ENCODE data around the gene FBRS.
"Not testable (repeated sequence)": the region's sequence is repeated elsewhere in the genome, so short reads cannot be mapped to it uniquely, and the experiment has no call there.

FBRS gene

DNA sequence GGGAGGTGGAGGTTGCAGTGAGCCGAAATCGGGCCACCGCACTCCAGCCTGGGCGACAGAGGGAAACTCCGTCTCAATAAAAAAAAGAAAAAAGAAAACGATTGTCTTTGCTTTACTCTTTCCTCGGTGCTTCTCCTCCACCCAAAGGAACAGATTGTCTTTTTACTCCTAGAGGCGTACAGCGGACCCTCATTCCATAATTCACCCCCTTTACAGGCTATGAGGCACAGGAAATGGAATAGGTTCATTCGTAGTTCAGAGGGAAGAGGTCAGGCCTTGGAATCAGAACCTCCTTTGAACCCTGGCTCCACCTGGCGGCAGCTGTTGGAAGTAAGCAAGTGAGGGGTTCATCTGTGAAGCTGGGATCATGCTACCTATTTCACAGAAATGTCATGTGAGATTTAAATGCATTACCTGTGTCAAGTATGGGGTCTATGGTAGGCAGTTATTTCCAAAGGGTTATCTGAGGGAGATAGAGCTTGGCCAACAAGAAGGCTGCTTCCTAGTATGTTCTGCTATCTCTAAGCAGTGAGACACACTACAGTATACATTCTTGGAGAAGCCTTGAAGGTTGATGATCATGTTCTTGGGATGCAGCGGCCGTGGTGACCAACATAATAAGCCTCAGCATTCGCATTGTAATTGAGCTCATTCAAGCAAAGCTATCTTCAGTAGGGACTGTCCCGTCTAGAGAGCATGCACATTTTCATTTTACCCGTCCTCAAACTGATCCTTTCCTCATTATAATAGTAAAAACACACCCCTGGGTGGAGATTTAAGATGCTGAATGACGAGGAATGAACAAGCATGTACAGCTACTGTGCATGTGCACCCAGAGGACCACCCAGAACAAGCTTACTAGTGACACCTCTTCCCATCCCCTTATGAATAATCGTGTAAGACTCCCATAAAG, 29.3 kb upstream of the FBRS start:
- no peaks in the 10 kb centered on the region for H3K36me3 Mint-ChIP-seq (ENCODE audit: low read depth)

DNA sequence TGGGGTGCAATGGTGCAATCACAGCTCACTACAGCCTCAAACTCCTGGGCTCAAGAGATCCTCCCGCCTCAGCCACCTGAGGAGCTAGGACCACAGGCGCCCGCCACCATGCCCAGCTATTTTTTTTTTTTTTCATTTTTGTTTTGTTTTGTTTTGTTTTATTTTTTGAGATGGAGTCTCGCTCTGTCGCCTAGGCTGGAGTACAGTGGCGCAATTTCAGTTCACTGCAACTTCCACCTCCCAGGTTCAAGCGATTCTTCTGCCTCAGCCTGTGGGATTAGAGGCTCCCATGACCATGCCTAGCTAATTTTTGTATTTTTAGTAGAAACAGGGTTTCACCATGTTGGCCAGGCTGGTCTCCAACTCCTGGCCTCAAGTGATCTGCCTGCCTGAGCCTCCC, 25.8 kb upstream of the FBRS start:
- not testable (repeated sequence) for H3K4me3 Mint-ChIP-seq; H3K27me3 Mint-ChIP-seq (ENCODE audit: low read depth, poor library complexity); H3K27ac Mint-ChIP-seq; DNase-seq; H3K9me3 Mint-ChIP-seq; H3K36me3 Mint-ChIP-seq (ENCODE audit: low read depth)
- peaks cover 28% of the 10 kb centered on the region for H3K4me1 Mint-ChIP-seq

More for the DNA sequence above, 29.3 kb upstream of the FBRS start:
- peaks cover 7% of the 10 kb centered on the region for H3K4me1 Mint-ChIP-seq
- peaks cover 7% of the 10 kb centered on the region for H3K27me3 Mint-ChIP-seq (ENCODE audit: low read depth, poor library complexity)
- H3K27ac Mint-ChIP-seq: no peak overlapping the region
- peak; percentile 94 for DNase-seq
- no peak overlapping the region for H3K4me3 Mint-ChIP-seq
- TF ChIP-seq, protein P1, sequence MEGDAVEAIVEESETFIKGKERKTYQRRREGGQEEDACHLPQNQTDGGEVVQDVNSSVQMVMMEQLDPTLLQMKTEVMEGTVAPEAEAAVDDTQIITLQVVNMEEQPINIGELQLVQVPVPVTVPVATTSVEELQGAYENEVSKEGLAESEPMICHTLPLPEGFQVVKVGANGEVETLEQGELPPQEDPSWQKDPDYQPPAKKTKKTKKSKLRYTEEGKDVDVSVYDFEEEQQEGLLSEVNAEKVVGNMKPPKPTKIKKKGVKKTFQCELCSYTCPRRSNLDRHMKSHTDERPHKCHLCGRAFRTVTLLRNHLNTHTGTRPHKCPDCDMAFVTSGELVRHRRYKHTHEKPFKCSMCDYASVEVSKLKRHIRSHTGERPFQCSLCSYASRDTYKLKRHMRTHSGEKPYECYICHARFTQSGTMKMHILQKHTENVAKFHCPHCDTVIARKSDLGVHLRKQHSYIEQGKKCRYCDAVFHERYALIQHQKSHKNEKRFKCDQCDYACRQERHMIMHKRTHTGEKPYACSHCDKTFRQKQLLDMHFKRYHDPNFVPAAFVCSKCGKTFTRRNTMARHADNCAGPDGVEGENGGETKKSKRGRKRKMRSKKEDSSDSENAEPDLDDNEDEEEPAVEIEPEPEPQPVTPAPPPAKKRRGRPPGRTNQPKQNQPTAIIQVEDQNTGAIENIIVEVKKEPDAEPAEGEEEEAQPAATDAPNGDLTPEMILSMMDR (IDR thresholded peaks at IDR 0.05): peak; percentile 91
- H3K9me3 Mint-ChIP-seq: peaks cover 11% of the 10 kb centered on the region

DNA sequence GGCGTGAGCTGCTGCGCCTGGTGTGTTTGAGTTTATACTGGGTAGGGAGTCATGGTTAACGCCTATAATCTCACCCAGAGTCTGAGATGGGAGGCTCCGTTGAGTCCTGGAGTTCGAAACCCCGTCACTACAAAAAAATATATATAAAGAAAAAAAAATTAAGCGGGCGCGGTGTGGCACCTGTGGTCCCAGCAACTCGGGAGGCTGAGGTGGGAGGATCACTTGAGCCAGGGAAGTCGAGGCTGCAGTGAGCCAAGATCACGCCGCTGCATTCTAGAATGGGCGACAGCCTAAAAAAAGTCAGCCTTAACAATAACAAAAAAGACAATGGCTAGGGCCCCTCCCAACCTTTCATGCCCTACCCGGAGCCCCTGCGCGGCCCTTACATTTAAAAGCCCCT, 24.7 kb upstream of the FBRS start:
- TF ChIP-seq, protein P1 (IDR thresholded peaks at IDR 0.05): no peak
- Mint-ChIP-seq H3K27me3 (ENCODE audit: low read depth, poor library complexity) (peaks cover 9% of the 10 kb centered on the region), H3K36me3 (ENCODE audit: low read depth) (no peaks in the 10 kb centered on the region), H3K9me3 (no peaks in the 10 kb centered on the region), H3K27ac (no peak overlapping the region), H3K4me1 (peaks cover 27% of the 10 kb centered on the region), H3K4me3 (peak overlapping the region; percentile 93)
- DNase-seq: no peak

DNA sequence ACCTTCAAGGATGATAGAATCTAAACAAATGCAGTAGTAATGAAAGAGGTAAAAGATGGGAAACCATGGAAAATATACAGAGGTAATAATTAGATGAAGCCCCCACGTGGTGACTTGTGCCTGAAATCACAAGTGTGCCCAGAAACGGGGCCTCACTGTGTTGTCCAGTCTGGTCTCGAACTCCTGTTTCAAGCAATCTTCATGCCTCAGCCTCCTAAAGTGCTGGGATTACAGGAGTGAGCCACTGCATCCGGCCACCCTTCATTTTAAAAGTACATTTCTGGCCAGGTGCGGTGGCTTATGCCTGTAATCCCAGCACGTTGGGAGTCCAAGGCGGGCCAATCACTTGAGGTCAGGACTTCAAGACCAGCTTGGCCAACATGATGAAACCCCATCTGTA, 21.6 kb upstream of the FBRS start:
- H3K27ac Mint-ChIP-seq: no peak overlapping the region

DNA sequence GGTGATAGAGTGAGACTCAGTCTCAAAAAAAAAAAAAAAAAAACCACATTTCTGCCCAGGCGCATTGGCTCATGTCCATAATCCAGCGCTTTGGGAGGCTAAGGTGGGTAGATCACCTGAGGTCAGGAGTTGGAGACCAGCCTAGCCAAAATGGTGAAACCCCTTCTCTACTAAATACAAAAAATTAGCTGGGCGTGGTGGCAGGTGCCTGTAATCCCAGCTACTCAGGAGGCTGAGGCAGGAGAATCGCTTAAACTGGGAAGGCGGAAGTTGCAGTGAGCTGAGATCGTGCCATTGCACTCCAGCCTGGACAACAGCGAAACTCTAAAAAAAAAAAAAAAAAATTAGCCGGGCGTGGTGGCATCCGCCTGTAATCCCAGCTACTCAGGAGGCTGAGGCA, 21.1 kb upstream of the FBRS start:
- DNase-seq; H3K36me3 Mint-ChIP-seq (ENCODE audit: low read depth); H3K27ac Mint-ChIP-seq; H3K9me3 Mint-ChIP-seq; H3K4me3 Mint-ChIP-seq: not testable (repeated sequence)
- peaks cover 23% of the 10 kb centered on the region for H3K27me3 Mint-ChIP-seq (ENCODE audit: low read depth, poor library complexity)
- peaks cover 21% of the 10 kb centered on the region for H3K4me1 Mint-ChIP-seq

More for the DNA sequence above, 21.6 kb upstream of the FBRS start:
- TF ChIP-seq, protein P1 (IDR thresholded peaks at IDR 0.05): no peak
- peaks cover 23% of the 10 kb centered on the region for H3K27me3 Mint-ChIP-seq (ENCODE audit: low read depth, poor library complexity)
- DNase-seq: no peak
- H3K4me3 Mint-ChIP-seq: no peak overlapping the region
- no peaks in the 10 kb centered on the region for H3K36me3 Mint-ChIP-seq (ENCODE audit: low read depth)
- peaks cover 21% of the 10 kb centered on the region for H3K4me1 Mint-ChIP-seq
- no peaks in the 10 kb centered on the region for H3K9me3 Mint-ChIP-seq

DNA sequence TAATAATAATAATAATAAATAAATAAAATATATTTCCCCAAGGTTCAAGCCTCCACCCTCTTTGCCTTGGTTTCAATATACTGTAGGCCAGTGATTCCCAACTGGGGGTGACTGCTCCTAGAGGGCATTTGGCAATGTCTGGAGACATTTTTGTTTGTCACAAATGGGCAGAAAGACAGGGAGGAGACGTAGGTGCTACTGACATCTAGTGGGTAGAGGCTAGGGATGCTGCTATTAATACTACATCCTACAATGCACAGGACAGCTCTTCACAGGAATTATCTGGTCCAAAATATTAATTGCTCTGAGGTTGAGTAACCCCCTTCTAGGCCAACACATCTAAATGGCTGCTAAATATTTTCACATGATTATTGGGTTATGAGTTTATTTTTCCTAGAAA, 20.3 kb upstream of the FBRS start:
- no peak for DNase-seq
- peaks cover 25% of the 10 kb centered on the region for H3K27me3 Mint-ChIP-seq (ENCODE audit: low read depth, poor library complexity)
- no peaks in the 10 kb centered on the region for H3K36me3 Mint-ChIP-seq (ENCODE audit: low read depth)
- peaks cover 21% of the 10 kb centered on the region for H3K4me1 Mint-ChIP-seq
- no peak overlapping the region for H3K27ac Mint-ChIP-seq
- no peak overlapping the region for H3K4me3 Mint-ChIP-seq
- TF ChIP-seq, protein P1 (IDR thresholded peaks at IDR 0.05): peak; percentile 43
- no peaks in the 10 kb centered on the region for H3K9me3 Mint-ChIP-seq
